H9 (cell line): ENCODE data around the gene VAV3. TPM values are rescaled to one million over a fixed set of nuclear protein-coding genes. Genes with fewer than 3 reads are reported as not detected.

Source experiments
- DNase-seq: peaks from one replicate; pipeline ENCODE4 v3.0.0-alpha.2; 2017
- H2AFZ ChIP-seq: one replicate; pipeline ENCODE4 v1.6.1; 2013; ENCODE audit warnings: mild to moderate bottlenecking, low read length, control low read depth, moderate library complexity
- H2AK5ac ChIP-seq: 2 replicates; pipeline ENCODE4 v1.6.1; 2013; ENCODE audit warnings: low read length, control low read depth, mixed read lengths; ENCODE audit not compliant: insufficient read length
- H2BK120ac ChIP-seq: one replicate; pipeline ENCODE4 v1.6.1; 2013; ENCODE audit warnings: low read depth, mild to moderate bottlenecking, low read length, control low read depth, inconsistent platforms; ENCODE audit not compliant: poor library complexity, severe bottlenecking
- H2BK12ac ChIP-seq: 2 replicates; pipeline ENCODE4 v1.6.1; 2013; ENCODE audit warnings: low read length, control low read depth, mixed read lengths, low read depth; ENCODE audit not compliant: insufficient read length
- H2BK15ac ChIP-seq: 2 replicates; pipeline ENCODE4 v1.6.1; 2013; ENCODE audit warnings: low read depth, low read length, control low read depth
- H2BK20ac ChIP-seq: one replicate; pipeline ENCODE4 v1.6.1; 2013; ENCODE audit warnings: low read depth, mild to moderate bottlenecking, low read length, control low read depth, inconsistent platforms; ENCODE audit not compliant: poor library complexity, severe bottlenecking
- H2BK5ac ChIP-seq: 2 replicates; pipeline ENCODE4 v1.6.1; 2013; ENCODE audit warnings: low read length, control low read depth, mixed read lengths; ENCODE audit not compliant: insufficient read length
- H3K14ac ChIP-seq: 2 replicates; pipeline ENCODE4 v1.6.1; 2013; ENCODE audit warnings: low read length, control low read depth; ENCODE audit not compliant: insufficient read depth
- H3K18ac ChIP-seq: 2 replicates; pipeline ENCODE4 v1.6.1; 2013; ENCODE audit warnings: low read depth, mild to moderate bottlenecking, mixed read lengths, low read length, control low read depth; ENCODE audit not compliant: insufficient read length
- H3K23ac ChIP-seq: 2 replicates; pipeline ENCODE4 v1.6.1; 2013; ENCODE audit warnings: low read length, control low read depth, mixed read lengths, low read depth; ENCODE audit not compliant: insufficient read length
- H3K23me2 ChIP-seq: 2 replicates; pipeline ENCODE4 v1.6.1; 2013; ENCODE audit warnings: low read depth, mild to moderate bottlenecking, mixed read lengths, low read length, control low read depth; ENCODE audit not compliant: insufficient read length, poor library complexity, severe bottlenecking
- H3K27ac ChIP-seq: 2 replicates; pipeline ENCODE4 v1.5.1; 2013; ENCODE audit warnings: low read length, control low read depth, mixed read lengths, low read depth; ENCODE audit not compliant: insufficient read length
- H3K27me3 ChIP-seq: 2 replicates; pipeline ENCODE4 v1.6.1; 2013; ENCODE audit warnings: low read length, control low read depth, inconsistent platforms; ENCODE audit not compliant: insufficient read depth
- H3K4ac ChIP-seq: 2 replicates; pipeline ENCODE4 v1.6.1; 2013; ENCODE audit warnings: low read depth, mild to moderate bottlenecking, control low read depth, inconsistent platforms, low read length, moderate library complexity
- H3K4me1 ChIP-seq: 2 replicates; pipeline ENCODE4 v1.6.1; 2013; ENCODE audit warnings: low read length, control low read depth, inconsistent platforms; ENCODE audit not compliant: insufficient read depth
- H3K4me2 ChIP-seq: 2 replicates; pipeline ENCODE4 v1.6.1; 2013; ENCODE audit warnings: low read length, control low read depth, mixed read lengths; ENCODE audit not compliant: insufficient read length, insufficient read depth
- H3K56ac ChIP-seq: 2 replicates; pipeline ENCODE4 v1.6.1; 2013; ENCODE audit warnings: low read depth, mild to moderate bottlenecking, mixed read lengths, low read length, control low read depth; ENCODE audit not compliant: insufficient read length
- H3K79me1 ChIP-seq: 2 replicates; pipeline ENCODE4 v1.6.1; 2013; ENCODE audit warnings: low read depth, mild to moderate bottlenecking, moderate library complexity, low read length, control low read depth, inconsistent platforms; ENCODE audit not compliant: insufficient read depth, poor library complexity, severe bottlenecking
- H3K79me2 ChIP-seq: 2 replicates; pipeline ENCODE4 v1.6.1; 2013; ENCODE audit warnings: low read length, control low read depth, inconsistent platforms; ENCODE audit not compliant: insufficient read depth
- H3K9ac ChIP-seq: 2 replicates; pipeline ENCODE4 v1.6.1; 2013; ENCODE audit warnings: low read length, control low read depth, mixed read lengths; ENCODE audit not compliant: insufficient read length; ENCODE audit errors: extremely low read depth
- H3K9me3 ChIP-seq: one replicate; pipeline ENCODE4 v1.6.1; 2013; ENCODE audit warnings: low read depth, low read length, inconsistent platforms; ENCODE audit not compliant: control insufficient read depth
- H3T11ph ChIP-seq: one replicate; pipeline ENCODE4 v1.6.1; 2013; ENCODE audit warnings: mild to moderate bottlenecking, low read length, control low read depth, inconsistent platforms
- H4K20me1 ChIP-seq: one replicate; pipeline ENCODE4 v1.6.1; 2013; ENCODE audit not compliant: control insufficient read depth, insufficient read length, insufficient read depth
- H4K5ac ChIP-seq: 2 replicates; pipeline ENCODE4 v1.6.1; 2013; ENCODE audit warnings: low read depth, mild to moderate bottlenecking, mixed read lengths, low read length, control low read depth; ENCODE audit not compliant: insufficient read length
- H4K8ac ChIP-seq: replicated peaks from 2 replicates; pipeline ENCODE4 v1.6.1; 2013; ENCODE audit warnings: low read length, control low read depth, mixed read lengths, low read depth; ENCODE audit not compliant: insufficient read length
- H4K91ac ChIP-seq: 2 replicates; pipeline ENCODE4 v1.6.1; 2013; ENCODE audit warnings: low read depth, mild to moderate bottlenecking, moderate library complexity, mixed read lengths, low read length, control low read depth; ENCODE audit not compliant: insufficient read length
- H3K27ac Mint-ChIP-seq, 3 experiments: 2 replicates in 2 of 3; 3 replicates in 1 of 3; pipeline ENCODE4 v1.8.0; 2020 to 2021; ENCODE audit warnings: mixed read lengths in 3 of 3, mild to moderate bottlenecking in 1 of 3, moderate library complexity in 1 of 3
- H3K27me3 Mint-ChIP-seq: 2 replicates; pipeline ENCODE4 v1.8.0; 2021; ENCODE audit warnings: low read depth, mild to moderate bottlenecking, moderate library complexity, mixed read lengths
- H3K36me3 Mint-ChIP-seq, 3 experiments: 2 replicates in 2 of 3; 3 replicates in 1 of 3; pipeline ENCODE4 v1.8.0; 2020 to 2021; ENCODE audit warnings: low read depth in 3 of 3, mixed read lengths in 3 of 3; ENCODE audit not compliant: insufficient read depth in 1 of 3
- H3K4me1 Mint-ChIP-seq, 2 experiments: 2 replicates each; pipeline ENCODE4 v1.8.0; 2020; ENCODE audit warnings: mixed read lengths in 2 of 2
- H3K4me3 Mint-ChIP-seq, 2 experiments: 2 replicates in 1 of 2; 3 replicates in 1 of 2; pipeline ENCODE4 v1.8.0; 2020 to 2021; ENCODE audit warnings: mild to moderate bottlenecking in 2 of 2, mixed read lengths in 2 of 2, moderate library complexity in 1 of 2
- H3K9me3 Mint-ChIP-seq, 2 experiments: 2 replicates in 1 of 2; 3 replicates in 1 of 2; pipeline ENCODE4 v1.8.0; 2020; ENCODE audit warnings: mild to moderate bottlenecking in 2 of 2, mixed read lengths in 2 of 2, moderate library complexity in 1 of 2
- CTCF ChIP-seq: fragments of 200-600 bp; sonication (generic); conservative IDR thresholded peaks from 3 replicates; pipeline ENCODE4 v1.8.0; 2021; ENCODE audit warnings: antibody characterized with exemption, mild to moderate bottlenecking
- WGBS: extraction: QIAGEN DNeasy Blood & Tissue Kit; methylation state at CpG from one replicate; pipeline ENCODE4 v1.1.7; 2013; ENCODE audit warnings: missing lambda C conversion rate, low lambda C conversion rate, mixed read lengths; ENCODE audit not compliant: insufficient read length; ENCODE audit errors: extremely low coverage; 5-methylcytosine and 5-hydroxymethylcytosine counted together
- total RNA-seq: library from RNA; stranded (reverse); gene quantifications from 2 replicates; pipeline ENCODE4 v1.2.1, GENCODE V29; 2021

Gene VAV3
- total RNA-seq, 1 experiment from 2014 or later: 5.1 TPM

GRCh38 chr1:107681001-107681479, 283.9 kb downstream of the VAV3 start:
- H2BK20ac ChIP-seq: no peak overlapping the region
- no peaks in the 10 kb centered on the region for H3K9me3 ChIP-seq
- no peaks in the 10 kb centered on the region for H3K27me3 ChIP-seq
- WGBS: no CpG with 5 or more reads among the region's 3 CpGs
- DNase-seq: no peak
- H3K4me1 Mint-ChIP-seq: peaks cover 12 to 14% of the 10 kb centered on the region in 2 experiments
- no peak overlapping the region for H2BK120ac ChIP-seq
- no peaks in the 10 kb centered on the region for H4K20me1 ChIP-seq
- no peak overlapping the region for H2BK12ac ChIP-seq
- H3K14ac ChIP-seq: no peak overlapping the region
- H3K9me3 Mint-ChIP-seq: no peaks in the 10 kb centered on the region
- no peaks in the 10 kb centered on the region for H3K79me1 ChIP-seq
- H3K9ac ChIP-seq: no peak overlapping the region
- no peak overlapping the region for H2BK15ac ChIP-seq
- no peaks in the 10 kb centered on the region for H3K23me2 ChIP-seq
- H3K79me2 ChIP-seq: no peaks in the 10 kb centered on the region
- no peak overlapping the region for H2BK5ac ChIP-seq
- H3K36me3 Mint-ChIP-seq: no peaks in the 10 kb centered on the region
- H3K56ac ChIP-seq: no peak overlapping the region
- no peak overlapping the region for H3K4ac ChIP-seq
- no peak overlapping the region for H3K23ac ChIP-seq
- no peaks in the 10 kb centered on the region for H3K27me3 Mint-ChIP-seq
- H3K27ac ChIP-seq: no peak overlapping the region
- TF ChIP-seq CTCF: no peak
- no peak overlapping the region for H2AK5ac ChIP-seq
- H2AFZ ChIP-seq: no peak overlapping the region
- no peak overlapping the region for H3K4me3 Mint-ChIP-seq
- H3K27ac Mint-ChIP-seq: no peak overlapping the region
- no peak overlapping the region for H4K8ac ChIP-seq
- H3K18ac ChIP-seq: no peak overlapping the region
- no peak overlapping the region for H3T11ph ChIP-seq
- H3K4me2 ChIP-seq: no peak overlapping the region
- H3K4me1 ChIP-seq: no peaks in the 10 kb centered on the region; the same call in 1 of the 2 replicates
- H4K5ac ChIP-seq: no peak overlapping the region
- H4K91ac ChIP-seq: no peak overlapping the region
